IMR-90 (cell line): ENCODE data around the gene OR5D14. TPM values are rescaled to one million over a fixed set of nuclear protein-coding genes. Genes with fewer than 3 reads are reported as not detected.

ENCODE experiments used
- polyA plus RNA-seq, 3 experiments: library from polyadenylated mRNA; depleted of rRNA; stranded (reverse); fragments of >200 nt; gene quantifications; 2 replicates each; pipeline ENCODE4 v1.2.3, GENCODE V29; 2012; ENCODE audit warnings: low replicate concordance in 1 of 3
- total RNA-seq: library from RNA; depleted of rRNA; stranded (reverse); fragments of >200 nt; gene quantifications from 2 replicates; pipeline ENCODE4 v1.2.3, GENCODE V29; 2012; rRNA removed

OR5D14 gene
- total and polyA plus RNA-seq, 2 of the 4 experiments (the other 2 are of a cell fraction), result not detected

Other genes starting within 250 kb of the OR5D14 start
- gene OR4C15, start 241.1 kb upstream of the OR5D14 start, total RNA-seq, result not detected in 2 replicates
- gene OR4C15, start 241.1 kb upstream of the OR5D14 start, polyA plus RNA-seq (2012; rRNA removed), result not detected in 2 replicates
- gene OR4C16, start 223.4 kb upstream of the OR5D14 start, total RNA-seq, result not detected in 2 replicates
- not detected in 2 replicates for gene OR4C16, start 223.4 kb upstream of the OR5D14 start, polyA plus RNA-seq (2012; rRNA removed)
- not detected in 2 replicates for gene OR4C11, start 187.9 kb upstream of the OR5D14 start, total RNA-seq
- gene OR4C11, start 187.9 kb upstream of the OR5D14 start, polyA plus RNA-seq (2012; rRNA removed), result not detected in 2 replicates
- gene OR4P4, start 160.4 kb upstream of the OR5D14 start, total RNA-seq, result not detected in 2 replicates
- not detected in 2 replicates for gene OR4P4, start 160.4 kb upstream of the OR5D14 start, polyA plus RNA-seq (2012; rRNA removed)
- gene OR4S2, start 147.2 kb upstream of the OR5D14 start, total RNA-seq, result not detected in 2 replicates
- gene OR4S2, start 147.2 kb upstream of the OR5D14 start, polyA plus RNA-seq (2012; rRNA removed), result not detected in 2 replicates
- not detected in 2 replicates for gene OR4C6, start 133.4 kb upstream of the OR5D14 start, total RNA-seq
- gene OR4C6, start 133.4 kb upstream of the OR5D14 start, polyA plus RNA-seq (2012; rRNA removed), result not detected in 2 replicates
- not detected in 2 replicates for gene OR5D13, start 22.1 kb upstream of the OR5D14 start, total RNA-seq
- not detected in 2 replicates for gene OR5D13, start 22.1 kb upstream of the OR5D14 start, polyA plus RNA-seq (2012; rRNA removed)
- not detected in 2 replicates for gene OR5L1, start 15.8 kb downstream of the OR5D14 start, total RNA-seq
- not detected in 2 replicates for gene OR5L1, start 15.8 kb downstream of the OR5D14 start, polyA plus RNA-seq (2012; rRNA removed)
- not detected in 2 replicates for gene OR5D18, start 24.1 kb downstream of the OR5D14 start, total RNA-seq
- not detected in 2 replicates for gene OR5D18, start 24.1 kb downstream of the OR5D14 start, polyA plus RNA-seq (2012; rRNA removed)
- gene OR5L2, start 31.7 kb downstream of the OR5D14 start, total RNA-seq, result not detected in 2 replicates
- not detected in 2 replicates for gene OR5L2, start 31.7 kb downstream of the OR5D14 start, polyA plus RNA-seq (2012; rRNA removed)
- not detected in 2 replicates for gene OR5D16, start 43.2 kb downstream of the OR5D14 start, total RNA-seq
- gene OR5D16, start 43.2 kb downstream of the OR5D14 start, polyA plus RNA-seq (2012; rRNA removed), result not detected in 2 replicates
- gene TRIM51, start 87.7 kb downstream of the OR5D14 start, total RNA-seq, result not detected in 2 replicates
- gene TRIM51, start 87.7 kb downstream of the OR5D14 start, polyA plus RNA-seq (2012; rRNA removed), result not detected in 2 replicates
- not detected in 2 replicates for gene OR5W2, start 119.0 kb downstream of the OR5D14 start, total RNA-seq
- not detected in 2 replicates for gene OR5W2, start 119.0 kb downstream of the OR5D14 start, polyA plus RNA-seq (2012; rRNA removed)
- gene OR5I1, start 140.8 kb downstream of the OR5D14 start, total RNA-seq, result not detected in 2 replicates
- gene OR5I1, start 140.8 kb downstream of the OR5D14 start, polyA plus RNA-seq (2012; rRNA removed), result not detected in 2 replicates
- not detected in 2 replicates for gene OR10AG1, start 174.4 kb downstream of the OR5D14 start, total RNA-seq
- gene OR10AG1, start 174.4 kb downstream of the OR5D14 start, polyA plus RNA-seq (2012; rRNA removed), result not detected in 2 replicates
- not detected in 2 replicates for gene OR5F1, start 199.1 kb downstream of the OR5D14 start, total RNA-seq
- gene OR5F1, start 199.1 kb downstream of the OR5D14 start, polyA plus RNA-seq (2012; rRNA removed), result not detected in 2 replicates
- not detected in 2 replicates for gene OR5AS1, start 232.1 kb downstream of the OR5D14 start, total RNA-seq
- not detected in 2 replicates for gene OR5AS1, start 232.1 kb downstream of the OR5D14 start, polyA plus RNA-seq (2012; rRNA removed)